SU-DHL-6 (cell line): ENCODE data around the gene GRIFIN.
A peak's percentile ranks its signal among the peaks of the same experiment; 100 is the strongest.

Experiments
- H2AFZ ChIP-seq: fragments of 200-600 bp; sonication (generic); 2 replicates; pipeline ENCODE4 v1.6.1; 2014; ENCODE audit warnings: low read depth, mild to moderate bottlenecking, moderate library complexity, mixed read lengths, antibody characterized with exemption, low read length; ENCODE audit not compliant: severe bottlenecking
- H3F3A ChIP-seq: fragments of 200-600 bp; shearing (Covaris generic); 2 replicates; pipeline ENCODE4 v1.6.0; 2016; ENCODE audit warnings: antibody characterized with exemption, mild to moderate bottlenecking; ENCODE audit not compliant: insufficient read depth
- H3K27ac ChIP-seq: fragments of 200-600 bp; sonication (generic); 2 replicates; pipeline ENCODE4 v1.5.1; 2016; ENCODE audit warnings: low read depth, mild to moderate bottlenecking, low read length, moderate library complexity, mixed read lengths
- H3K27me3 ChIP-seq: fragments of 200-600 bp; sonication (generic), shearing (Covaris generic); 2 replicates; pipeline ENCODE4 v1.6.0; 2014; ENCODE audit warnings: mild to moderate bottlenecking, low read length
- H3K36me3 ChIP-seq: fragments of 200-600 bp; sonication (generic); 2 replicates; pipeline ENCODE4 v1.6.1; 2014; ENCODE audit warnings: mild to moderate bottlenecking, low read length, mixed read lengths
- H3K4me2 ChIP-seq: fragments of 300-600, 200-600 bp; shearing (Covaris generic), sonication (generic); 2 replicates; pipeline ENCODE4 v1.6.0; 2014; ENCODE audit warnings: low read length, low read depth, mild to moderate bottlenecking; ENCODE audit not compliant: poor library complexity, severe bottlenecking
- H3K4me3 ChIP-seq: fragments of 200-600 bp; sonication (generic); 2 replicates; pipeline ENCODE4 v1.5.1; 2014; ENCODE audit warnings: antibody characterized with exemption, low read length, mild to moderate bottlenecking, mixed read lengths; ENCODE audit not compliant: insufficient read depth, poor library complexity, severe bottlenecking
- H3K79me2 ChIP-seq: fragments of 200-600 bp; sonication (generic); 2 replicates; pipeline ENCODE4 v1.6.1; 2014; ENCODE audit warnings: mild to moderate bottlenecking, low read length, moderate library complexity; ENCODE audit not compliant: insufficient read depth
- H3K9ac ChIP-seq: fragments of 200-600 bp; sonication (generic); 2 replicates; pipeline ENCODE4 v1.7.0; 2014; ENCODE audit warnings: mild to moderate bottlenecking, low read length
- H3K9me2 ChIP-seq: fragments of 200-600 bp; sonication (generic); replicated peaks from 2 replicates; pipeline ENCODE4 v1.6.1; 2014; ENCODE audit warnings: low read length; ENCODE audit not compliant: insufficient read depth
- H3K9me3 ChIP-seq: fragments of 200-600 bp; sonication (generic); 2 replicates; pipeline ENCODE4 v1.6.1; 2014; ENCODE audit warnings: low read length, mixed read lengths; ENCODE audit not compliant: insufficient read depth
- H4K20me1 ChIP-seq: fragments of 200-600 bp; sonication (generic); 2 replicates; pipeline ENCODE4 v1.6.1; 2014; ENCODE audit warnings: low read depth, mild to moderate bottlenecking, antibody characterized with exemption, low read length, moderate library complexity, mixed read lengths
- CTCF ChIP-seq: fragments of 200-600 bp; sonication (generic); IDR thresholded peaks from one replicate; pipeline ENCODE4 v1.5.1; 2017; ENCODE audit warnings: antibody characterized with exemption, mild to moderate bottlenecking, low read length, moderate library complexity; ENCODE audit not compliant: insufficient read depth, poor library complexity, severe bottlenecking
- EZH2phosphoT487 ChIP-seq: fragments of 200-600 bp; sonication (generic), shearing (Covaris generic); conservative IDR thresholded peaks from 2 replicates; pipeline ENCODE4 v1.6.1; 2018; ENCODE audit warnings: mild to moderate bottlenecking, antibody characterized with exemption, low read length, moderate library complexity, mixed read lengths

GRIFIN gene

GRCh38 chr7:2512179-2512661, 36.0 kb upstream of the GRIFIN start:
- Histone ChIP-seq H3K79me2 (no peaks in the 10 kb centered on the region), H2AFZ (no peak overlapping the region), H3K4me2 (no peak overlapping the region), H3K9me3 (no peaks in the 10 kb centered on the region), H3K9me2 (no peaks in the 10 kb centered on the region), H3K27me3 (no peaks in the 10 kb centered on the region), H3K36me3 (no peaks in the 10 kb centered on the region), H3F3A (no peaks in the 10 kb centered on the region), H4K20me1 (no peaks in the 10 kb centered on the region), H3K4me3 (no peak overlapping the region), H3K9ac (no peak overlapping the region), H3K27ac (no peak overlapping the region)
- TF ChIP-seq EZH2phosphoT487: no peak
- TF ChIP-seq CTCF: no peak

GRCh38 chr7:2511769-2512168, 35.6 kb upstream of the GRIFIN start:
- Histone ChIP-seq H3K79me2 (no peaks in the 10 kb centered on the region), H3F3A (no peaks in the 10 kb centered on the region), H3K27me3 (no peaks in the 10 kb centered on the region), H3K9ac (no peak overlapping the region), H3K4me2 (no peak overlapping the region), H3K9me2 (no peaks in the 10 kb centered on the region), H4K20me1 (no peaks in the 10 kb centered on the region), H3K36me3 (no peaks in the 10 kb centered on the region), H3K27ac (no peak overlapping the region), H3K9me3 (no peaks in the 10 kb centered on the region), H3K4me3 (no peak overlapping the region), H2AFZ (no peak overlapping the region)
- no peak for TF ChIP-seq CTCF
- TF ChIP-seq EZH2phosphoT487: no peak

GRCh38 chr7:2510909-2511768, 34.9 kb upstream of the GRIFIN start:
- H3K36me3 ChIP-seq: no peaks in the 10 kb centered on the region
- H3K4me2 ChIP-seq: peak overlapping the region; percentile 6
- H3F3A ChIP-seq: no peaks in the 10 kb centered on the region
- H3K9me3 ChIP-seq: no peaks in the 10 kb centered on the region
- H3K79me2 ChIP-seq: no peaks in the 10 kb centered on the region
- H3K9ac ChIP-seq: no peak overlapping the region
- H3K27ac ChIP-seq: no peak overlapping the region
- no peaks in the 10 kb centered on the region for H3K9me2 ChIP-seq
- H3K4me3 ChIP-seq: no peak overlapping the region
- H4K20me1 ChIP-seq: no peaks in the 10 kb centered on the region
- H3K27me3 ChIP-seq: no peaks in the 10 kb centered on the region
- TF ChIP-seq EZH2phosphoT487 (0 out of 2 replicates have a peak, but pooled peaks have one; percentile 38), CTCF (no peak)
- no peak overlapping the region for H2AFZ ChIP-seq
